ENCODE results near the gene NAT10.

DNA sequence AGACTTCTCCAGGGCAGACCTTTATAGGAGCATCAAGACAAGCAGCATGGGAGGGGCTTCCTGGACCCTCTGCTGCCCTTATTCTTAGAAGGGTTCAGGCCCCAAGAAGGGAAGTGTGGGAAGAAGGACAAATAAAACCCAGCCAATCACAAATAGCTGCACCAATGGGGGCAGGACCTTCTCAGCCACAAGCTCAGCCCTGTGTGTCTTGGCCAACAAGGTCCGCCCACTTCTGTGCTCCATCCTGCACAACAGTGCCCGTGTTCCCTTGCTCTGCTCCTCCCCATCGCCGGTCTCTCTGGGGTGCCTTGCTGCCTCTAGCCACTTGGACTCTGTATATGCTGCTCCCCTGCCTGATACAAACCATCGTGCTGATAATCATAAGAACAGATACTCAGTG lies 86.1 kb downstream of the NAT10 start:
- TF ChIP-seq EP300 (IDR thresholded peaks at IDR 0.05): no peak
- TF ChIP-seq, protein P1, sequence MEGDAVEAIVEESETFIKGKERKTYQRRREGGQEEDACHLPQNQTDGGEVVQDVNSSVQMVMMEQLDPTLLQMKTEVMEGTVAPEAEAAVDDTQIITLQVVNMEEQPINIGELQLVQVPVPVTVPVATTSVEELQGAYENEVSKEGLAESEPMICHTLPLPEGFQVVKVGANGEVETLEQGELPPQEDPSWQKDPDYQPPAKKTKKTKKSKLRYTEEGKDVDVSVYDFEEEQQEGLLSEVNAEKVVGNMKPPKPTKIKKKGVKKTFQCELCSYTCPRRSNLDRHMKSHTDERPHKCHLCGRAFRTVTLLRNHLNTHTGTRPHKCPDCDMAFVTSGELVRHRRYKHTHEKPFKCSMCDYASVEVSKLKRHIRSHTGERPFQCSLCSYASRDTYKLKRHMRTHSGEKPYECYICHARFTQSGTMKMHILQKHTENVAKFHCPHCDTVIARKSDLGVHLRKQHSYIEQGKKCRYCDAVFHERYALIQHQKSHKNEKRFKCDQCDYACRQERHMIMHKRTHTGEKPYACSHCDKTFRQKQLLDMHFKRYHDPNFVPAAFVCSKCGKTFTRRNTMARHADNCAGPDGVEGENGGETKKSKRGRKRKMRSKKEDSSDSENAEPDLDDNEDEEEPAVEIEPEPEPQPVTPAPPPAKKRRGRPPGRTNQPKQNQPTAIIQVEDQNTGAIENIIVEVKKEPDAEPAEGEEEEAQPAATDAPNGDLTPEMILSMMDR (IDR thresholded peaks at IDR 0.05): no peak

Measured in esophagus muscularis mucosa (tissue), 3 donors.